ENCODE measurements around the gene AAGAB.

- TF ChIP-seq CTCF (IDR thresholded peaks at IDR 0.05; ENCODE audit: low read length) (no peak), EZH2phosphoT487 (IDR thresholded peaks at IDR 0.05; ENCODE audit: low read length) (no peak)
Observed at GRCh38 chr15:67165254-67166253, 88.9 kb downstream of the AAGAB start.
